Bronchial smooth muscle cell (primary cell): Measurements from ENCODE around the gene PRKAG2. TPM values are rescaled to one million over a fixed set of nuclear protein-coding genes. Genes with fewer than 3 reads are reported as not detected.

Experiments used
- total RNA-seq: library from RNA; depleted of rRNA; stranded (reverse); fragments of >200 nt; gene quantifications from 2 replicates; pipeline ENCODE4 v1.2.1, GENCODE V29; 2014

PRKAG2 gene
- total RNA-seq, result 8.2 and 8.7 TPM in 2 replicates

DNA sequence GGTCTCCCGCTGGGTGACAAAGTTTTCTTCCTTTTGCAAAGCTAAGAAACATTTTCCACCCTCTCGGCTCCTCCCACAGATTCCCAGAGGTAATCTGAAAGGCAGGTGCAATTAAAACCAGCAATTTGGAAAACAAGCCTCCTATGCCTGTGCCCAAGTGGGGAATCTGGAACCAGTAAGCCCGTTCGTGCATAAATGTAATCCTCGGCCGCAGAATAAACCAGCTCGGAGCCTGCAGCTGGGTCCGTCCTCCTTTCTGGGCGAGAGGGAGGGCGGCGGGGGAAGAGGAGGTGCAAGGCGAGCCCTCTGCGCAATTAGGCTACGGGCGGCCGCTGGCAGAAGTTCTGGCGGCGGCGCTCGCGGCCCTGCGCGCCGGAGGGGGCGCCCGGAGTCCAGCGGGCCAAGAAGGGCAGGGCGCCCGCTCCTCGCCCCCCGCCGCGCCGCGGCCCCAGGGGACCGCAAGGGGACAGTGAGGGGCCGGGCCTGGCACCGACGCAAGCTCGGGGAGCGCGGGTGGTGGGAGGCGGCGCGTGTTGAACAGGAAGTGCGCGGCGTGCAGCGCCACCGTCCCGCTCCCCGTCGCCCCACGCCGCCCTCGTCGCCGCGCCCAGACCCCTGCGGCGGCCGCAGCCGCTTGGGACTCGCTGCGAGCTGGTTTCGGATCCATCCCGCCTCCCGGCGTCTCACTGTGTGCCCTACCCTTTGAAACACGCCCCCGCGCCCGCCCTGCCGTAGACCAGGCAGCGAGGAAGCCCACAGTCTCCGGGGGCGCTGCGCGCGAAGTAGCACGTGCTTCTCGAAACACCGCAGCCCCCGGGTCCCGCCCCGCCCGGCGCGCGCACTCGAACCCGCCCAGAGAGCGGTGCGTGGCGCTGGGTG is at the start of gene PRKAG2:
Gene PRKAG2, minus strand, starts transcription at position 217 of the 879 bp plus-strand sequence. CDS start 495 bp downstream, outside the sequence.

DNA sequence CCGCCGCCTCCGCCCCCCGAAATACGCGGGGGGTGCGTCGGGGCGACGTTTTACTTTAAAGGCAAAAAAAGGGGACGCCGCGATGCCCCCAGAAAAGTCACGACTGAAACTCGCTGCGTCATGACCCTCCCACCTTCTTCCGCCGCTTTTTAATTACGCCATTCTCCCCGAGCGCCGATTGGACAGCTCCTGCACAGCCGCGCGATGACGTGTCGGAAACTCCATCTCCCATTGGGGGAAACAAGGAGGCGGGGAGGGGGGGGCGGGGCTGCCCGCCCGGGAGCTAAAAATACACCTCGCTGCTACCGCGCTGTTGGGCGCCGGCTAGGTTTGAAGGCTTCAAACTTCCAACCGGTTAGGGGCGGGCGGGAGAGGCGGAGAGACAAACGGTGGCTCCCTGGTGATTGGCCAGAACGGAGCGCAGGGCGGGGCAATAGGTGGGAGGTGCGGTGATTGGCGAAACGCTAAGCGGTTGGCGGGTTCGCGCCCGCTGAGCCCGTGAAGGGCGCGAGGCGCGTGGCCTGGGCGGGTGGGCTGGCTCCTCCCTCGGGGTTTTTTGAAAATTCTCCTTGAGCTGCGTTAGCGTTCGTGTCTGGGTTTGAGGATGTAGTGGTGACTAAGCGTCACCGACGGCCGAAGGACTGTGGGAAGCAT is 357.0 kb downstream of the PRKAG2 start, which contains the start of gene RHEB:
Gene RHEB, minus strand, starts transcription at position 131 of the 654 bp plus-strand sequence. CDS start 384 bp downstream, outside the sequence.

Other genes with a start within 250 kb of the PRKAG2 start
- gene GALNTL5, start 79.3 kb upstream of the PRKAG2 start, total RNA-seq, result not detected in 2 replicates
- gene GALNT11, start 148.6 kb upstream of the PRKAG2 start, total RNA-seq, result 51.8 and 53.1 TPM in 2 replicates